Ascending aorta (tissue), 2 donors: ENCODE measurements around the gene NME7. TPM values are rescaled to one million over a fixed set of nuclear protein-coding genes. Genes with fewer than 3 reads are reported as not detected.

Source experiments
- DNase-seq, 2 donors: peaks; one replicate each; pipeline ENCODE4 v3.0.0-alpha.2; 2019; ENCODE audit warnings: low spot score in 2 of 2
- H3K27ac ChIP-seq, 2 donors: fragments of 200-600 bp; sonication (generic); one replicate each; pipeline ENCODE4 v1.5.1; 2016 to 2017; ENCODE audit warnings: mild to moderate bottlenecking in 1 of 2
- H3K27me3 ChIP-seq: fragments of 200-600 bp; sonication (generic); one replicate; pipeline ENCODE4 v1.5.1; 2017
- H3K36me3 ChIP-seq, 2 donors: fragments of 200-600 bp; sonication (generic); one replicate each; pipeline ENCODE4 v1.5.1; 2016
- H3K4me1 ChIP-seq, 2 donors: fragments of 200-600 bp; sonication (generic); one replicate each; pipeline ENCODE4 v1.5.1; 2016 to 2017; ENCODE audit warnings: mild to moderate bottlenecking in 1 of 2
- H3K4me3 ChIP-seq, 2 donors: fragments of 200-600 bp; sonication (generic); one replicate each; pipeline ENCODE4 v1.5.1; 2016 to 2017; ENCODE audit warnings: mild to moderate bottlenecking in 1 of 2
- H3K9me3 ChIP-seq, 2 donors: fragments of 200-600 bp; sonication (generic); one replicate each; pipeline ENCODE4 v1.5.1; 2016
- CTCF ChIP-seq, 3 experiments: fragments of 200-600 bp in 2 of 3; fragments of 450-650 bp in 1 of 3; sonication (generic) in 2 of 3; IDR thresholded peaks; one replicate each; pipeline ENCODE4 v1.5.1; 2016 to 2019; ENCODE audit warnings: antibody characterized with exemption in 3 of 3, mild to moderate bottlenecking in 1 of 3, moderate library complexity in 1 of 3
- intact Hi-C: fragments of 100-400 bp; cut with DNase I; formaldehyde crosslinking; loops from one replicate; pipeline ENCODE4 v1.15.1; 2023
- total RNA-seq: library from RNA; depleted of rRNA; stranded (reverse); fragments of >200 nt; gene quantifications from one replicate; pipeline ENCODE4 v1.1.0, GENCODE V29; 2016

The NME7 gene
- total RNA-seq, 1 donor from 2014 or later, result 4.9 TPM

GRCh38 chr1:169212088-169212487, 155.5 kb downstream of the NME7 start:
- intact Hi-C loops, result no loop called here
- no peaks in the 10 kb centered on the region for H3K27me3 ChIP-seq
- H3K27ac ChIP-seq, result no peak overlapping the region
- TF ChIP-seq CTCF (IDR thresholded peaks at IDR 0.05), result no peak
- H3K4me1 ChIP-seq, result no peaks in the 10 kb centered on the region
- no peak overlapping the region for H3K4me3 ChIP-seq
- no peaks in the 10 kb centered on the region for H3K9me3 ChIP-seq
- no peak for DNase-seq
- H3K36me3 ChIP-seq, result peaks cover 0 to 3% of the 10 kb centered on the region in 2 donors

GRCh38 chr1:169207797-169208520, 159.6 kb downstream of the NME7 start:
- no peak for TF ChIP-seq CTCF (IDR thresholded peaks at IDR 0.05)
- Histone ChIP-seq H3K27me3 (no peaks in the 10 kb centered on the region), H3K4me1 (no peaks in the 10 kb centered on the region), H3K4me3 (no peak overlapping the region), H3K9me3 (no peaks in the 10 kb centered on the region), H3K36me3 (no peaks in the 10 kb centered on the region), H3K27ac (no peak overlapping the region)
- intact Hi-C loops, result no loop called here
- DNase-seq, result no peak

GRCh38 chr1:169204157-169204556, 163.4 kb downstream of the NME7 start:
- intact Hi-C loops, result no loop called here
- Histone ChIP-seq H3K27ac (no peak overlapping the region), H3K36me3 (no peaks in the 10 kb centered on the region), H3K9me3 (no peaks in the 10 kb centered on the region), H3K27me3 (no peaks in the 10 kb centered on the region), H3K4me3 (no peak overlapping the region), H3K4me1 (no peaks in the 10 kb centered on the region)
- no peak for DNase-seq
- TF ChIP-seq CTCF (IDR thresholded peaks at IDR 0.05), result no peak

GRCh38 chr1:169202791-169203665, 164.6 kb downstream of the NME7 start:
- intact Hi-C loops, result no loop called here
- Histone ChIP-seq H3K36me3 (no peaks in the 10 kb centered on the region), H3K4me1 (no peaks in the 10 kb centered on the region), H3K9me3 (no peaks in the 10 kb centered on the region), H3K27ac (no peak overlapping the region), H3K4me3 (no peak overlapping the region), H3K27me3 (no peaks in the 10 kb centered on the region)
- TF ChIP-seq CTCF (IDR thresholded peaks at IDR 0.05), result no peak
- no peak for DNase-seq

- intact Hi-C loops, result no loop called here
- Histone ChIP-seq H3K27ac (no peak overlapping the region), H3K9me3 (no peaks in the 10 kb centered on the region), H3K4me1 (no peaks in the 10 kb centered on the region), H3K27me3 (no peaks in the 10 kb centered on the region), H3K36me3 (no peaks in the 10 kb centered on the region), H3K4me3 (no peak overlapping the region)
- TF ChIP-seq CTCF (IDR thresholded peaks at IDR 0.05), result no peak
- no peak for DNase-seq
Measured at GRCh38 chr1:169201084-169201619, 166.4 kb downstream of the NME7 start.
